ENCODE data around the gene KLHL30. TPM values are rescaled to one million over a fixed set of nuclear protein-coding genes. Genes with fewer than 3 reads are reported as not detected.
"Not testable (repeated sequence)": the region's sequence is repeated elsewhere in the genome, so short reads cannot be mapped to it uniquely, and the experiment has no call there.

KLHL30 gene
- total and polyA plus RNA-seq, 5 experiments from 2014 or later = not detected

GRCh38 chr2:238105506-238106338 is 32.7 kb upstream of the KLHL30 start:
- H3K4me1 Mint-ChIP-seq = peaks cover 2 to 23% (median 8%) of the 10 kb centered on the region in 4 donors
- H3K27ac Mint-ChIP-seq = peak overlapping the region in 1 of 10 donors; percentile 9
- H3K4me3 Mint-ChIP-seq = no peak overlapping the region
- no peak for DNase-seq
- no peak for ATAC-seq
- H3K36me3 Mint-ChIP-seq = no peaks in the 10 kb centered on the region
- POLR2A ChIA-PET = no interaction called here
- no peaks in the 10 kb centered on the region for H3K27me3 Mint-ChIP-seq
- no peaks in the 10 kb centered on the region for H3K9me3 Mint-ChIP-seq

GRCh38 chr2:238106339-238106697 is 32.1 kb upstream of the KLHL30 start:
- Mint-ChIP-seq H3K4me1 (peaks cover 2 to 22% (median 8%) of the 10 kb centered on the region in 4 donors), H3K9me3 (no peaks in the 10 kb centered on the region), H3K4me3 (no peak overlapping the region), H3K27ac (no peak overlapping the region), H3K27me3 (no peaks in the 10 kb centered on the region), H3K36me3 (no peaks in the 10 kb centered on the region)
- ATAC-seq (no peak), DNase-seq (no peak)
- POLR2A ChIA-PET = no interaction called here

- POLR2A ChIA-PET = no interaction called here
- H3K9me3 Mint-ChIP-seq = peaks cover 0 to 2% (median 0%) of the 10 kb centered on the region in 9 donors
- ATAC-seq (no peak), DNase-seq (no peak)
- no peaks in the 10 kb centered on the region for H3K36me3 Mint-ChIP-seq
- H3K27ac Mint-ChIP-seq = peak overlapping the region in 1 of 10 donors; percentile 53
- peak overlapping the region in 1 of 10 donors; percentile 45 for H3K4me3 Mint-ChIP-seq
- H3K27me3 Mint-ChIP-seq = no peaks in the 10 kb centered on the region
- H3K4me1 Mint-ChIP-seq = peaks cover 2 to 22% (median 8%) of the 10 kb centered on the region in 4 donors
Observed at GRCh38 chr2:238106698-238107524, 31.6 kb upstream of the KLHL30 start.

GRCh38 chr2:238107525-238108422 is 30.7 kb upstream of the KLHL30 start:
- DNase-seq = no peak

DNA sequence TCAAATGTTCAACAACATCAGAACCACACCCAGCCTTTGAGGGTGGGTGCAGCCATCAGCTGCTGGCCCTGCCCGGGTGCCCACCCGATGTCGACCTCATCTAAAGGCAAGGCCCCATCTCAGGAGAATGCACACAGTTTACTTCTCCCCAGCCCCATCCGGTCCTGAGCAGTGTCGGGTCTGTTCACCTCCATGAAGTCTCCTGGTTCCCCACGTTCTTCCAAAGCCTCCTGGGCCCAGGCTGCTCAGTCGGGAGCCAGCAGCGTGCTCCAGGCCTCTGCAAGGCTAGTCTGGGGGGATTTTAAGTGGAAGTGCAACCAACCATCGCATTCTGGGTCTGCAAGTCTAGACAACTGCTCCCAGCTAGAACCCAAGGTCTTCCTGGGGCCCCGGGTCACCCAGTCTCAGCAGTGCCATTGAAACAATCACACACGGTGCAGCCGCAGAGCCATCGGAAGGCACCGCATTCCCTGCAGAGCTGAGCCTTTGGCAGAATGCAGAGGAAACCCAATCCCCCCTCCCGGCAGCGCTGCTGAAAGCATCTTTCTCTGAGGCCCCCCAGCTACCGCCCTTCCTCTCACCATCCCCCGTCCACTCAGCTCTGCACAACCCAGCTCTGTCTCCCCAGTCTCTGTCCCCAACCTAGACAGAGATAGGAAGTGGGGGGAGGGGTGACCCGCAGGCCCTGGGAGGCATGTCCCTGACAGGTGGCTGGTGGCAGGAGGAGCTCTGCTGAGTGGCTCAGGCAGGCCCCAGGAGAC is 29.9 kb upstream of the KLHL30 start:
- H3K9me3 Mint-ChIP-seq = peaks cover 0 to 19% (median 13%) of the 10 kb centered on the region in 9 donors
- peak overlapping the region in 1 of 10 donors; percentile 18 for H3K4me3 Mint-ChIP-seq
- ATAC-seq (peak in 1 of 2 donors; percentile 56), DNase-seq (peak in 2 of 10 donors; percentile 16 to 62)
- POLR2A ChIA-PET = no interaction called here
- H3K36me3 Mint-ChIP-seq = peaks cover 0 to 10% (median 7%) of the 10 kb centered on the region in 3 donors
- peak overlapping the region in 1 of 10 donors; percentile 11 for H3K27ac Mint-ChIP-seq
- H3K27me3 Mint-ChIP-seq = no peaks in the 10 kb centered on the region
- peaks cover 2 to 22% (median 8%) of the 10 kb centered on the region in 4 donors for H3K4me1 Mint-ChIP-seq

More at GRCh38 chr2:238107525-238108422, 30.7 kb upstream of the KLHL30 start:
- peaks cover 0 to 11% (median 7%) of the 10 kb centered on the region in 9 donors for H3K9me3 Mint-ChIP-seq
- no peak for ATAC-seq
- POLR2A ChIA-PET = no interaction called here
- peak overlapping the region in 1 of 10 donors; percentile 53 for H3K27ac Mint-ChIP-seq
- H3K4me3 Mint-ChIP-seq = peak overlapping the region in 1 of 10 donors; percentile 45
- H3K4me1 Mint-ChIP-seq = peaks cover 2 to 22% (median 8%) of the 10 kb centered on the region in 4 donors
- H3K36me3 Mint-ChIP-seq = peaks cover 0 to 4% (median 3%) of the 10 kb centered on the region in 3 donors
- no peaks in the 10 kb centered on the region for H3K27me3 Mint-ChIP-seq

DNA sequence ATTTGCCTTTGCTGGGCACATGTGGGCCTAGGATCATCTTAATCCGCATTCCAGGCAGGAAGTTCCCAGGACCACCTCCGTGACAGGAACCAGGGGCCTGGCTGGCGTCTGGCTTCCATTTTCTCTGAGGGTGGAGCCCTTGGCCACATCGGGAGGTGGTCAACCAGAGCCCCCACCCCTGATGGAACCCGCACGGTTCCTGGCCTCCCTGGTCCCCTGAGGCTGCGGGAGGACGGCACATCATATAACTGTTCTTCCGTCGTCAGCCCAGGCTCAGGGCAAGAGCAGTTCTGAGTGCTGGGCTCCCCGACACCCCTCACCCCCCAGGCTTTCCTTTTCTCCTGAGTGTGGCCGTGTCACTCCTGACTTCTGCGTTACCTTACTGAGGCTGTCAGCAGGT is 24.9 kb upstream of the KLHL30 start:
- POLR2A ChIA-PET = no interaction called here
- H3K27ac Mint-ChIP-seq = no peak overlapping the region
- H3K36me3 Mint-ChIP-seq = peaks cover 0 to 10% (median 7%) of the 10 kb centered on the region in 3 donors
- peaks cover 0 to 19% (median 13%) of the 10 kb centered on the region in 9 donors for H3K9me3 Mint-ChIP-seq
- peak in 1 of 10 donors; percentile 15 for DNase-seq
- no peak for ATAC-seq
- H3K4me3 Mint-ChIP-seq = no peak overlapping the region
- peaks cover 0 to 9% (median 2%) of the 10 kb centered on the region in 5 donors for H3K27me3 Mint-ChIP-seq
- peaks cover 4 to 10% (median 7%) of the 10 kb centered on the region in 4 donors for H3K4me1 Mint-ChIP-seq

- Mint-ChIP-seq H3K9me3 (peaks cover 0 to 19% (median 13%) of the 10 kb centered on the region in 9 donors), H3K36me3 (peaks cover 0 to 10% (median 7%) of the 10 kb centered on the region in 3 donors), H3K4me1 (peaks cover 2 to 4% (median 2%) of the 10 kb centered on the region in 4 donors), H3K4me3 (no peak overlapping the region), H3K27me3 (peaks cover 0 to 11% (median 2%) of the 10 kb centered on the region in 5 donors), H3K27ac (no peak overlapping the region)
- ATAC-seq (no peak), DNase-seq (no peak)
- POLR2A ChIA-PET = no interaction called here
Observed at GRCh38 chr2:238114331-238114841, 24.1 kb upstream of the KLHL30 start.

- peak overlapping the region in 1 of 10 donors; percentile 43 for H3K27ac Mint-ChIP-seq
Observed at GRCh38 chr2:238114851-238115660, 23.4 kb upstream of the KLHL30 start.

GRCh38 chr2:238115709-238116108 is 22.8 kb upstream of the KLHL30 start:
- H3K4me1 Mint-ChIP-seq, ATAC-seq, POLR2A ChIA-PET, H3K4me3 Mint-ChIP-seq, H3K27ac Mint-ChIP-seq, H3K36me3 Mint-ChIP-seq: not testable (repeated sequence)
- peak in 1 of 10 donors; percentile 2 for DNase-seq
- Mint-ChIP-seq H3K9me3 (peaks cover 0 to 19% (median 13%) of the 10 kb centered on the region in 9 donors), H3K27me3 (peaks cover 0 to 11% (median 2%) of the 10 kb centered on the region in 5 donors)

More at GRCh38 chr2:238114851-238115660, 23.4 kb upstream of the KLHL30 start:
- ATAC-seq = no peak
- no peak overlapping the region for H3K4me3 Mint-ChIP-seq
- peaks cover 0 to 11% (median 2%) of the 10 kb centered on the region in 5 donors for H3K27me3 Mint-ChIP-seq
- H3K36me3 Mint-ChIP-seq = peaks cover 0 to 10% (median 7%) of the 10 kb centered on the region in 3 donors
- peaks cover 0 to 19% (median 13%) of the 10 kb centered on the region in 9 donors for H3K9me3 Mint-ChIP-seq
- H3K4me1 Mint-ChIP-seq = peaks cover 0 to 2% (median 0%) of the 10 kb centered on the region in 4 donors
- POLR2A ChIA-PET = no interaction called here
- DNase-seq = peak in 1 of 10 donors; percentile 45

DNA sequence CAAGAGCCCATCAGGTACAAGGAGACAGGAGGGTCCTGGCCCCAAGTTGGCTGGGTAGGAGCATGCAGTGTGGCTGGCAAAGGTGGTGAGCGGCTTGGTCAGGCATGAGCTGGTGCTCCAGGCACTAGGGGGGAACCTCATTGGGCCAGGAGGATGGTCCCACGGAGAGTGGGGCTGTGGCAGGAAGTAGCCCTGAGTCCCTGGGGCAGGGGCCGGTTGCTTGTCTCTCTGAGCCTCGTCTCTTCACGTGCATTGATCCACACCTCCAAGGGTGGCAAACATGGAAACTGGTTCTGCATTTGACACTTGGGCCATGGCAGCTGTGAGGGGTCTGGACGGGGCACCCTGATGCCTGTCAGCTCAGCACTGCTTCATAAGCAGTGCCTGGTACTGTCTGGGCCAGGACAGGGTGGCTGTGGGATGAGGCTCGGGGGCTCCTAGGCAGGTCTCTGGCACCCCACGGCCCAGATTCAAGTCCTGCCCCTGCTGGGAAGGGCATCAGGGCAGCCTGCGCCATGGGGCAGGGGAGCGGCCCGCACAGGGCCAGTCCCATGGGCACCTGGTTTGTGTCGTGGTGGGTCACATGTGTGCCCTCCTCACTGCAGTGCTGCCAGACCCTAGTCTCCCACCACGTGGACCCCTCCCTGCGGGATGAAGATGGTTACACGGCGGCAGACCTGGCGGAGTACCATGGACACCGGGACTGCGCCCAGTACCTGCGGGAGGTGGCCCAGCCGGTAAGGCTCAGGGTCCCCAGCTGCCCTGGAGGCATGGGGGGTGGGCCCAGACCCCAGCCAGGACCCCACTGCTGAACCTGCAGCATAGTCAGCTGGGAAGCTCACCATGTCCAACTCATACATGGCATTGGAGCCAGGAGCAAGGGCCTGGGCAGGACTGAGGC is 21.9 kb upstream of the KLHL30 start:
- POLR2A ChIA-PET = no interaction called here
- Mint-ChIP-seq H3K27me3 (peaks cover 0 to 11% (median 2%) of the 10 kb centered on the region in 5 donors), H3K4me3 (no peak overlapping the region), H3K27ac (no peak overlapping the region), H3K9me3 (peaks cover 0 to 19% (median 13%) of the 10 kb centered on the region in 9 donors), H3K36me3 (peaks cover 0 to 10% (median 7%) of the 10 kb centered on the region in 3 donors), H3K4me1 (peaks cover 0 to 2% (median 0%) of the 10 kb centered on the region in 4 donors)
- ATAC-seq (no peak), DNase-seq (peak in 2 of 10 donors; percentile 1 to 47)

All from naive thymus-derived CD8-positive, alpha-beta T cell (primary cell).